Natural killer cell treated with Interleukin-12 subunit alpha and Interleukin-12 subunit beta and Interleukin-15 and Interleukin-18, amount 100 ng/mL, for 72 hours (primary cell): Measurements from ENCODE around the gene DRD4. TPM values are rescaled to one million over a fixed set of nuclear protein-coding genes. Genes with fewer than 3 reads are reported as not detected.
"Not testable (repeated sequence)": the region's sequence is repeated elsewhere in the genome, so short reads cannot be mapped to it uniquely, and the experiment has no call there.

ENCODE experiments used
- ATAC-seq, 2 donors: fragments of 150-1000 bp; cut with Tn5 transposase in 1 of 2; sonication (Bioruptor Pico), chemical (Tn5 transposase) in 1 of 2; 2 replicates each; pipeline ENCODE4 v1.10.0; 2021
- DNase-seq: peaks from one replicate; pipeline ENCODE4 v3.0.0; 2022; ENCODE audit warnings: low spot score
- H3K27ac Mint-ChIP-seq, 2 donors: 1 replicate in 1 of 2; 2 replicates in 1 of 2; pipeline ENCODE4 v1.8.0; 2022; ENCODE audit warnings: mixed read lengths in 2 of 2, mild to moderate bottlenecking in 1 of 2, moderate library complexity in 1 of 2
- H3K27me3 Mint-ChIP-seq, 2 donors: 1 replicate in 1 of 2; 2 replicates in 1 of 2; pipeline ENCODE4 v1.8.0; 2022; ENCODE audit warnings: mixed read lengths in 2 of 2
- H3K36me3 Mint-ChIP-seq: one replicate; pipeline ENCODE4 v1.8.0; 2022; ENCODE audit warnings: mixed read lengths
- H3K4me1 Mint-ChIP-seq, 2 donors: 1 replicate in 1 of 2; 2 replicates in 1 of 2; pipeline ENCODE4 v1.8.0; 2022; ENCODE audit warnings: low read depth in 2 of 2, mixed read lengths in 2 of 2, mild to moderate bottlenecking in 1 of 2
- H3K4me3 Mint-ChIP-seq: one replicate; pipeline ENCODE4 v1.8.0; 2022; ENCODE audit warnings: mixed read lengths
- H3K9me3 Mint-ChIP-seq: 2 replicates; pipeline ENCODE4 v1.8.0; 2022; ENCODE audit warnings: mixed read lengths
- total RNA-seq, 2 donors: library from RNA; stranded (reverse); gene quantifications; one replicate each; pipeline ENCODE4 v1.2.3, GENCODE V29; 2022

Gene DRD4
- total RNA-seq, 2 donors from 2014 or later, result 0.48 to 1.3 TPM

GRCh38 chr11:679271-680207, 42.5 kb downstream of the DRD4 start:
- peak; percentile 57 for DNase-seq
- ATAC-seq, result no peak
- Mint-ChIP-seq H3K9me3 (no peaks in the 10 kb centered on the region), H3K27ac (no peak overlapping the region), H3K27me3 (no peaks in the 10 kb centered on the region), H3K4me3 (no peak overlapping the region), H3K4me1 (no peaks in the 10 kb centered on the region), H3K36me3 (peaks cover 25% of the 10 kb centered on the region)

GRCh38 chr11:680476-680875, 43.4 kb downstream of the DRD4 start:
- H3K36me3 Mint-ChIP-seq, result peaks cover 28% of the 10 kb centered on the region

GRCh38 chr11:680970-681369, 43.9 kb downstream of the DRD4 start:
- Mint-ChIP-seq H3K36me3 (peaks cover 28% of the 10 kb centered on the region), H3K9me3 (no peaks in the 10 kb centered on the region)

More at GRCh38 chr11:680476-680875, 43.4 kb downstream of the DRD4 start:
- ATAC-seq, result peak in 1 of 2 donors; percentile 52
- Mint-ChIP-seq H3K27me3 (no peaks in the 10 kb centered on the region), H3K4me1 (no peaks in the 10 kb centered on the region), H3K4me3 (no peak overlapping the region), H3K9me3 (no peaks in the 10 kb centered on the region), H3K27ac (no peak overlapping the region)
- peak; percentile 56 for DNase-seq

GRCh38 chr11:686451-687243, 49.6 kb downstream of the DRD4 start:
- Mint-ChIP-seq H3K4me1 (peaks cover 2 to 3% of the 10 kb centered on the region in 2 donors), H3K27ac (no peak overlapping the region), H3K36me3 (peaks cover 21% of the 10 kb centered on the region), H3K4me3 (no peak overlapping the region), H3K27me3 (no peaks in the 10 kb centered on the region), H3K9me3 (no peaks in the 10 kb centered on the region)
- ATAC-seq (peak; percentile 37 to 43), DNase-seq (peak; percentile 50)

More at GRCh38 chr11:680970-681369, 43.9 kb downstream of the DRD4 start:
- DNase-seq (no peak), ATAC-seq (no peak)
- no peak overlapping the region for H3K4me3 Mint-ChIP-seq
- no peaks in the 10 kb centered on the region for H3K27me3 Mint-ChIP-seq
- H3K27ac Mint-ChIP-seq, result no peak overlapping the region
- H3K4me1 Mint-ChIP-seq, result no peaks in the 10 kb centered on the region

- H3K9me3 Mint-ChIP-seq, result no peaks in the 10 kb centered on the region
- peaks cover 9 to 12% of the 10 kb centered on the region in 2 donors for H3K4me1 Mint-ChIP-seq
- H3K4me3 Mint-ChIP-seq, result no peak overlapping the region
- ATAC-seq (no peak), DNase-seq (no peak)
- no peaks in the 10 kb centered on the region for H3K27me3 Mint-ChIP-seq
- H3K27ac Mint-ChIP-seq, result no peak overlapping the region
- peaks cover 15% of the 10 kb centered on the region for H3K36me3 Mint-ChIP-seq
Observed at GRCh38 chr11:687751-688150, 50.7 kb downstream of the DRD4 start.

- DNase-seq, result no peak
- Mint-ChIP-seq H3K9me3 (no peaks in the 10 kb centered on the region), H3K4me3 (no peak overlapping the region), H3K4me1 (peaks cover 17 to 21% of the 10 kb centered on the region in 2 donors), H3K27ac (no peak overlapping the region), H3K27me3 (no peaks in the 10 kb centered on the region), H3K36me3 (peaks cover 10% of the 10 kb centered on the region)
- no peak for ATAC-seq
Observed at GRCh38 chr11:688681-689080, 51.6 kb downstream of the DRD4 start.

- Mint-ChIP-seq H3K9me3 (no peaks in the 10 kb centered on the region), H3K36me3 (peaks cover 2% of the 10 kb centered on the region), H3K27me3 (no peaks in the 10 kb centered on the region), H3K4me3 (no peak overlapping the region), H3K4me1 (peaks cover 20 to 24% of the 10 kb centered on the region in 2 donors), H3K27ac (no peak overlapping the region)
- ATAC-seq, result no peak
- DNase-seq, result no peak
Observed at GRCh38 chr11:689625-690024, 52.6 kb downstream of the DRD4 start.

GRCh38 chr11:690244-690643, 53.2 kb downstream of the DRD4 start:
- peaks cover 20 to 24% of the 10 kb centered on the region in 2 donors for H3K4me1 Mint-ChIP-seq
- not testable (repeated sequence) for H3K4me3 Mint-ChIP-seq, H3K27ac Mint-ChIP-seq, ATAC-seq, H3K36me3 Mint-ChIP-seq, H3K27me3 Mint-ChIP-seq, DNase-seq, H3K9me3 Mint-ChIP-seq

Other genes with a start within 250 kb of the DRD4 start
- gene PKP3, start 243.1 kb upstream of the DRD4 start, total RNA-seq, result not detected
- 10 to 100 TPM; 39.0 to 44.9 TPM for gene SIGIRR, start 222.3 kb upstream of the DRD4 start, total RNA-seq
- 1 to 10 TPM; 2.4 to 6.7 TPM for gene ANO9, start 195.3 kb upstream of the DRD4 start, total RNA-seq
- gene PTDSS2, start 187.0 kb upstream of the DRD4 start, total RNA-seq, result 10 to 100 TPM; 20.6 to 56.9 TPM
- gene RNH1, start 130.0 kb upstream of the DRD4 start, total RNA-seq, result 100 to 1,000 TPM in 1 of 2 donors, 10 to 100 TPM in 1; 89.2 to 113 TPM
- gene HRAS, start 101.7 kb upstream of the DRD4 start, total RNA-seq, result 10 to 100 TPM; 33.6 to 83.5 TPM
- gene LRRC56, start 99.7 kb upstream of the DRD4 start, total RNA-seq, result 1 to 10 TPM in 1 of 2 donors, under 1 TPM in 1; 0.98 to 1.8 TPM
- gene LMNTD2, start 76.5 kb upstream of the DRD4 start, total RNA-seq, result 1 to 10 TPM; 1.1 to 2.1 TPM
- 10 to 100 TPM; 13.3 to 22.9 TPM for gene RASSF7, start 76.3 kb upstream of the DRD4 start, total RNA-seq
- gene PHRF1, start 60.8 kb upstream of the DRD4 start, total RNA-seq, result 10 to 100 TPM; 49.2 to 85.7 TPM
- 10 to 100 TPM; 33.7 to 34.9 TPM for gene IRF7, start 21.3 kb upstream of the DRD4 start, total RNA-seq
- not detected for gene CDHR5, start 12.3 kb upstream of the DRD4 start, total RNA-seq
- not detected for gene SCT, start 10.1 kb upstream of the DRD4 start, total RNA-seq
- 10 to 100 TPM; 23.2 to 83.6 TPM for gene DEAF1, start 58.0 kb downstream of the DRD4 start, total RNA-seq
- 10 to 100 TPM; 15.3 to 20.3 TPM for gene TMEM80, start 58.5 kb downstream of the DRD4 start, total RNA-seq
- 10 to 100 TPM in 1 of 2 donors, 1 to 10 TPM in 1; 2.9 to 13.0 TPM for gene EPS8L2, start 69.0 kb downstream of the DRD4 start, total RNA-seq
- gene TALDO1, start 110.2 kb downstream of the DRD4 start, total RNA-seq, result 100 to 1,000 TPM; 201 to 242 TPM
- gene GATD1, start 140.2 kb downstream of the DRD4 start, total RNA-seq, result 10 to 100 TPM; 42.2 to 99.7 TPM
- gene CEND1, start 152.8 kb downstream of the DRD4 start, total RNA-seq, result 1 to 10 TPM in 1 of 2 donors, under 1 TPM in 1; 0.95 to 3.4 TPM
- gene SLC25A22, start 161.0 kb downstream of the DRD4 start, total RNA-seq, result 100 to 1,000 TPM in 1 of 2 donors, 10 to 100 TPM in 1; 64.3 to 125 TPM
- gene PIDD1, start 168.0 kb downstream of the DRD4 start, total RNA-seq, result 10 to 100 TPM; 19.1 to 53.6 TPM
- 1,000 to 10,000 TPM; 1,365 to 2,718 TPM for gene RPLP2, start 172.7 kb downstream of the DRD4 start, total RNA-seq
- gene PNPLA2, start 181.6 kb downstream of the DRD4 start, total RNA-seq, result 10 to 100 TPM; 69.0 to 95.0 TPM
- 1 to 10 TPM; 2.6 to 2.9 TPM for gene CRACR2B, start 190.7 kb downstream of the DRD4 start, total RNA-seq
- gene CD151, start 195.7 kb downstream of the DRD4 start, total RNA-seq, result 10 to 100 TPM; 45.0 to 72.0 TPM
- gene POLR2L, start 205.3 kb downstream of the DRD4 start, total RNA-seq, result 10 to 100 TPM; 97.4 to 97.8 TPM
- 10 to 100 TPM; 17.4 to 31.4 TPM for gene TSPAN4, start 205.6 kb downstream of the DRD4 start, total RNA-seq